IMR-90 (cell line): ENCODE data around the gene SLC38A7. TPM values are rescaled to one million over a fixed set of nuclear protein-coding genes. Genes with fewer than 3 reads are reported as not detected.

Experiments
- ATAC-seq: fragments of 200-7000 bp; cut with Tn5 transposase; 2 replicates; pipeline ENCODE4 v1.9.1; 2020; ENCODE audit warnings: low read depth, mild to moderate bottlenecking, moderate library complexity
- BruUV-seq: library from RNA; stranded (reverse); fragments of 400-500 nt; replicated peaks from 2 replicates; lab custom pipeline; 2021; lab: Mats Ljungman, UMichigan
- CTCF ChIA-PET: fragments of 300-600 bp; formaldehyde crosslinking; extraction: SDS; loops from one replicate; lab custom pipeline; 2021; ENCODE audit warnings: antibody characterized with exemption; lab: Yijun Ruan, JAX
- POLR2A ChIA-PET: fragments of 300-600 bp; sonication (Branson Sonifier 250); formaldehyde crosslinking; loops from one replicate; lab custom pipeline; 2022; ENCODE audit warnings: antibody characterized with exemption; ENCODE audit not compliant: unreplicated experiment; lab: Charles Lee
- DNase-seq: peaks from one replicate; pipeline ENCODE4 v3.0.0; 2013
- H2AFZ ChIP-seq: replicated peaks from 2 replicates; pipeline ENCODE3; 2013; ENCODE audit warnings: low read length, mild to moderate bottlenecking; ENCODE audit not compliant: poor library complexity
- H2AK5ac ChIP-seq: 2 replicates; pipeline ENCODE4 v1.6.1; 2013; ENCODE audit warnings: low read depth, low read length, inconsistent platforms
- H2AK9ac ChIP-seq: replicated peaks from 2 replicates; pipeline ENCODE3; 2013; ENCODE audit warnings: mild to moderate bottlenecking, low read depth, low read length, moderate library complexity; ENCODE audit not compliant: poor library complexity
- H2BK120ac ChIP-seq: 2 replicates; pipeline ENCODE4 v1.6.1; 2013; ENCODE audit warnings: low read depth, low read length, inconsistent platforms
- H2BK15ac ChIP-seq: 3 replicates; pipeline ENCODE4 v1.6.1; 2013; ENCODE audit warnings: low read depth, low read length, inconsistent platforms
- H2BK20ac ChIP-seq: 2 replicates; pipeline ENCODE4 v1.6.1; 2013; ENCODE audit warnings: low read depth, mild to moderate bottlenecking, inconsistent platforms, low read length, moderate library complexity
- H2BK5ac ChIP-seq: 2 replicates; pipeline ENCODE4 v1.6.1; 2013; ENCODE audit warnings: mild to moderate bottlenecking, low read depth, low read length, inconsistent platforms; ENCODE audit not compliant: poor library complexity, severe bottlenecking
- H3K14ac ChIP-seq: replicated peaks from 2 replicates; pipeline ENCODE4 v1.6.1; 2013; ENCODE audit warnings: low read depth, low read length, inconsistent platforms
- H3K18ac ChIP-seq: 2 replicates; pipeline ENCODE4 v1.6.1; 2013; ENCODE audit warnings: low read depth, low read length, control low read depth
- H3K23ac ChIP-seq: 2 replicates; pipeline ENCODE4 v1.6.1; 2013; ENCODE audit warnings: low read depth, low read length, inconsistent platforms
- H3K27ac ChIP-seq: 2 replicates; pipeline ENCODE4 v1.5.1; 2013; ENCODE audit warnings: mild to moderate bottlenecking, control low read depth, low read length; ENCODE audit not compliant: insufficient read depth
- H3K27me3 ChIP-seq: 2 replicates; pipeline ENCODE4 v1.6.1; 2013; ENCODE audit warnings: low read length; ENCODE audit not compliant: control insufficient read depth, insufficient read depth
- H3K36me3 ChIP-seq: 2 replicates; pipeline ENCODE4 v1.6.1; 2013; ENCODE audit warnings: low read length, mixed read lengths; ENCODE audit not compliant: control insufficient read depth, insufficient read depth
- H3K4ac ChIP-seq: 2 replicates; pipeline ENCODE4 v1.6.1; 2013; ENCODE audit warnings: low read depth, low read length, inconsistent platforms
- H3K4me1 ChIP-seq: 2 replicates; pipeline ENCODE4 v1.6.1; 2013; ENCODE audit warnings: low read length, mixed read lengths; ENCODE audit not compliant: control insufficient read depth, insufficient read depth
- H3K4me2 ChIP-seq: 2 replicates; pipeline ENCODE4 v1.6.1; 2013; ENCODE audit warnings: low read depth, mild to moderate bottlenecking, control low read depth, low read length, moderate library complexity
- H3K4me3 ChIP-seq: 2 replicates; pipeline ENCODE4 v1.5.1; 2013; ENCODE audit warnings: low read depth, mild to moderate bottlenecking, control low read depth, low read length, moderate library complexity; ENCODE audit not compliant: insufficient read depth
- H3K56ac ChIP-seq: 2 replicates; pipeline ENCODE4 v1.6.1; 2013; ENCODE audit warnings: low read length, inconsistent platforms; ENCODE audit not compliant: insufficient read depth; ENCODE audit errors: extremely low read depth
- H3K79me1 ChIP-seq, 2 experiments: 2 replicates each; pipeline ENCODE4 v1.6.1; 2013; ENCODE audit warnings: low read length in 2 of 2, inconsistent platforms in 1 of 2, low read depth in 1 of 2
- H3K9ac ChIP-seq: 2 replicates; pipeline ENCODE4 v1.6.1; 2013; ENCODE audit warnings: low read depth, low read length, control low read depth
- H3K9me1 ChIP-seq: 2 replicates; pipeline ENCODE4 v1.6.1; 2013; ENCODE audit warnings: low read length, inconsistent platforms; ENCODE audit not compliant: insufficient read depth
- H3K9me3 ChIP-seq: 2 replicates; pipeline ENCODE4 v1.6.1; 2013; ENCODE audit warnings: low read length; ENCODE audit not compliant: control insufficient read depth, insufficient read depth
- H4K20me1 ChIP-seq: 2 replicates; pipeline ENCODE4 v1.6.1; 2013; ENCODE audit warnings: low read length, inconsistent platforms; ENCODE audit not compliant: insufficient read depth
- H4K5ac ChIP-seq: 2 replicates; pipeline ENCODE4 v1.6.1; 2013; ENCODE audit warnings: mild to moderate bottlenecking, low read depth, low read length, control low read depth
- H4K8ac ChIP-seq, 2 experiments: 2 replicates each; pipeline ENCODE4 v1.6.1; 2013; ENCODE audit warnings: low read depth in 2 of 2, low read length in 2 of 2, control low read depth in 1 of 2, inconsistent platforms in 1 of 2
- H4K91ac ChIP-seq: 2 replicates; pipeline ENCODE4 v1.6.1; 2013; ENCODE audit warnings: low read depth, low read length, inconsistent platforms; ENCODE audit not compliant: insufficient read depth
- MAFK ChIP-seq: IDR thresholded peaks from 2 replicates; pipeline ENCODE4 v1.6.1; 2012; ENCODE audit warnings: low read depth, low read length, improper control_type of control experiment
- NFE2L2 ChIP-seq: fragments of 150-350 bp; IDR thresholded peaks from 2 replicates; pipeline ENCODE4 v1.6.1; 2016; ENCODE audit warnings: low read depth, mild to moderate bottlenecking, low read length
- SMC3 ChIP-seq: fragments of 150-350 bp; IDR thresholded peaks from 2 replicates; pipeline ENCODE4 v1.6.1; 2016; ENCODE audit warnings: low read depth, mild to moderate bottlenecking, antibody characterized with exemption, low read length, moderate library complexity
- WGBS, 2 experiments: methylation state at CpG; one replicate each; pipeline versions ENCODE4 v1.1.5 to v1.1.7; 2013; ENCODE audit warnings: missing lambda C conversion rate in 2 of 2; ENCODE audit not compliant: insufficient read length in 1 of 2; ENCODE audit errors: extremely low coverage in 2 of 2; 5-methylcytosine and 5-hydroxymethylcytosine counted together
- dilution Hi-C: fragments of 300-500 bp; cut with HindIII; formaldehyde crosslinking; loops from one replicate; pipeline ENCODE4 v1.14.3; 2018; ENCODE audit warnings: low sequenced_read_pairs; ENCODE audit not compliant: unreplicated experiment
- in situ Hi-C: fragments of 300-500 bp; cut with MboI; formaldehyde crosslinking; loops from 3 replicates; pipeline ENCODE4 v1.14.3; 2019; ENCODE audit warnings: low sequenced_read_pairs, inconsistent platforms, mixed read lengths
- intact Hi-C: fragments of 100-400 bp; cut with micrococcal nuclease; formaldehyde crosslinking; loops from 2 replicates; pipeline ENCODE4 v1.10.0; 2022
- polyA plus RNA-seq, 3 experiments: library from polyadenylated mRNA; depleted of rRNA; stranded (reverse); fragments of >200 nt; gene quantifications; 2 replicates each; pipeline ENCODE4 v1.2.3, GENCODE V29; 2012; ENCODE audit warnings: low replicate concordance in 1 of 3
- total RNA-seq: library from RNA; depleted of rRNA; stranded (reverse); fragments of >200 nt; gene quantifications from 2 replicates; pipeline ENCODE4 v1.2.3, GENCODE V29; 2012

The SLC38A7 gene
- total and polyA plus RNA-seq, 2 of the 4 experiments (the other 2 are of a cell fraction) = 14.7 to 16.4 TPM

- no peak overlapping the region for H2BK5ac ChIP-seq
- no peak for TF ChIP-seq SMC3
- TF ChIP-seq MAFK = no peak
- no peak for TF ChIP-seq NFE2L2
- H3K27me3 ChIP-seq = no peaks in the 10 kb centered on the region
- no peak overlapping the region for H4K8ac ChIP-seq
- H3K4me2 ChIP-seq = no peak overlapping the region
- WGBS, 2 experiments = 100% methylated on average over 3 of the region's 7 CpGs; no CpG with 5 or more reads in 1 of the 2 experiments
- DNase-seq (no peak), ATAC-seq (no peak)
- no peak overlapping the region for H3K27ac ChIP-seq
- no TSS peak for BruUV-seq
- no peak overlapping the region for H2AK9ac ChIP-seq
- in situ Hi-C loops = no loop called here
- H3K9me3 ChIP-seq = no peaks in the 10 kb centered on the region
- no peak overlapping the region for H2AFZ ChIP-seq
- no peak overlapping the region for H3K4me3 ChIP-seq
- no peak overlapping the region for H2BK15ac ChIP-seq
- no peak overlapping the region for H3K14ac ChIP-seq
- no peak overlapping the region for H2BK20ac ChIP-seq
- CTCF ChIA-PET = no interaction called here
- H3K18ac ChIP-seq = no peak overlapping the region
- H3K9ac ChIP-seq = no peak overlapping the region
- no peak overlapping the region for H3K4ac ChIP-seq
- intact Hi-C loops = no loop called here
- POLR2A ChIA-PET = no interaction called here
- no peak overlapping the region for H4K91ac ChIP-seq
- peaks cover 37% of the 10 kb centered on the region for H3K36me3 ChIP-seq
- no peaks in the 10 kb centered on the region for H3K4me1 ChIP-seq
- H4K5ac ChIP-seq = no peak overlapping the region
- H3K56ac ChIP-seq = no peak overlapping the region
- no peaks in the 10 kb centered on the region for H3K79me1 ChIP-seq
- no peaks in the 10 kb centered on the region for H4K20me1 ChIP-seq
- dilution Hi-C loops = no loop called here
- H3K23ac ChIP-seq = no peak overlapping the region
- H2BK120ac ChIP-seq = no peak overlapping the region
- no peak overlapping the region for H2AK5ac ChIP-seq
- H3K9me1 ChIP-seq = 0 out of 2 replicates have a peak, but pooled peaks cover 5% of the 10 kb centered on the region
Measured at GRCh38 chr16:58709333-58709732, 24.8 kb upstream of the SLC38A7 start.
